Measurements from ENCODE around the gene HES5. TPM values are rescaled to one million over a fixed set of nuclear protein-coding genes. Genes with fewer than 3 reads are reported as not detected.
A peak's percentile ranks its signal among the peaks of the same experiment; 100 is the strongest.

Gene HES5
- polyA plus RNA-seq, 2 donors: 0.71 to 1.5 TPM

GRCh38 chr1:2540816-2541492 lies 10.9 kb upstream of the HES5 start:
- no peaks in the 10 kb centered on the region for H3K9me3 ChIP-seq (ENCODE audit: control insufficient read depth in 2 of 2, insufficient read depth in 1 of 2, low read depth in 1 of 2, low read length in 1 of 2)

GRCh38 chr1:2539312-2539907 lies 9.3 kb upstream of the HES5 start:
- Histone ChIP-seq H3K27ac (ENCODE audit: low read depth in 2 of 2, low read length in 1 of 2) (no peak overlapping the region), H3K36me3 (ENCODE audit: control insufficient read depth in 2 of 2, insufficient read depth in 2 of 2, low read length in 1 of 2) (no peaks in the 10 kb centered on the region), H3K4me1 (ENCODE audit: control insufficient read depth in 2 of 2, insufficient read depth in 2 of 2, low read length in 1 of 2) (peaks cover 6 to 27% of the 10 kb centered on the region in 2 donors), H3K4me3 (ENCODE audit: low read depth in 1 of 2, low read length in 2 of 2) (no peak overlapping the region), H3K9me3 (ENCODE audit: control insufficient read depth in 2 of 2, insufficient read depth in 1 of 2, low read depth in 1 of 2, low read length in 1 of 2) (no peaks in the 10 kb centered on the region), H3K27me3 (ENCODE audit: control insufficient read depth in 1 of 2, insufficient read depth in 2 of 2, low read length in 2 of 2) (no peaks in the 10 kb centered on the region)
- 77 to 82% methylated on average over 12 of the region's 12 CpGs for WGBS, 2 donors

More at GRCh38 chr1:2540816-2541492, 10.9 kb upstream of the HES5 start:
- H3K36me3 ChIP-seq (ENCODE audit: control insufficient read depth in 2 of 2, insufficient read depth in 2 of 2, low read length in 1 of 2): no peaks in the 10 kb centered on the region
- H3K4me1 ChIP-seq (ENCODE audit: control insufficient read depth in 2 of 2, insufficient read depth in 2 of 2, low read length in 1 of 2): peaks cover 0 to 24% of the 10 kb centered on the region in 2 donors
- H3K27me3 ChIP-seq (ENCODE audit: control insufficient read depth in 1 of 2, insufficient read depth in 2 of 2, low read length in 2 of 2): no peaks in the 10 kb centered on the region
- H3K4me3 ChIP-seq (ENCODE audit: low read depth in 1 of 2, low read length in 2 of 2): no peak overlapping the region
- H3K27ac ChIP-seq (ENCODE audit: low read depth in 2 of 2, low read length in 1 of 2): no peak overlapping the region
- WGBS, 2 donors: 11 to 13% methylated on average over 37 to 39 of the region's 39 CpGs

- Histone ChIP-seq H3K4me3 (ENCODE audit: low read depth in 1 of 2, low read length in 2 of 2) (no peak overlapping the region), H3K36me3 (ENCODE audit: control insufficient read depth in 2 of 2, insufficient read depth in 2 of 2, low read length in 1 of 2) (no peaks in the 10 kb centered on the region), H3K27me3 (ENCODE audit: control insufficient read depth in 1 of 2, insufficient read depth in 2 of 2, low read length in 2 of 2) (no peaks in the 10 kb centered on the region), H3K27ac (ENCODE audit: low read depth in 2 of 2, low read length in 1 of 2) (no peak overlapping the region), H3K9me3 (ENCODE audit: control insufficient read depth in 2 of 2, insufficient read depth in 1 of 2, low read depth in 1 of 2, low read length in 1 of 2) (no peaks in the 10 kb centered on the region), H3K4me1 (ENCODE audit: control insufficient read depth in 2 of 2, insufficient read depth in 2 of 2, low read length in 1 of 2) (peaks cover 6 to 26% of the 10 kb centered on the region in 2 donors)
- WGBS, 2 donors: 93% methylated on average over 8 of the region's 8 CpGs
These were observed 8.8 kb upstream of the HES5 start for GRCh38 chr1:2538872-2539271.

- Histone ChIP-seq H3K27me3 (ENCODE audit: control insufficient read depth in 1 of 2, insufficient read depth in 2 of 2, low read length in 2 of 2) (no peaks in the 10 kb centered on the region), H3K9me3 (ENCODE audit: control insufficient read depth in 2 of 2, insufficient read depth in 1 of 2, low read depth in 1 of 2, low read length in 1 of 2) (no peaks in the 10 kb centered on the region), H3K36me3 (ENCODE audit: control insufficient read depth in 2 of 2, insufficient read depth in 2 of 2, low read length in 1 of 2) (no peaks in the 10 kb centered on the region), H3K27ac (ENCODE audit: low read depth in 2 of 2, low read length in 1 of 2) (no peak overlapping the region), H3K4me3 (ENCODE audit: low read depth in 1 of 2, low read length in 2 of 2) (no peak overlapping the region), H3K4me1 (ENCODE audit: control insufficient read depth in 2 of 2, insufficient read depth in 2 of 2, low read length in 1 of 2) (peaks cover 6 to 29% of the 10 kb centered on the region in 2 donors)
- 86 to 88% methylated on average over 4 of the region's 4 CpGs for WGBS, 2 donors
These were observed 8.3 kb upstream of the HES5 start for GRCh38 chr1:2538376-2538775.

GRCh38 chr1:2537784-2538115 lies 7.7 kb upstream of the HES5 start:
- H3K27me3 ChIP-seq (ENCODE audit: control insufficient read depth in 1 of 2, insufficient read depth in 2 of 2, low read length in 2 of 2): no peaks in the 10 kb centered on the region
- peaks cover 6 to 35% of the 10 kb centered on the region in 2 donors for H3K4me1 ChIP-seq (ENCODE audit: control insufficient read depth in 2 of 2, insufficient read depth in 2 of 2, low read length in 1 of 2)
- H3K4me3 ChIP-seq (ENCODE audit: low read depth in 1 of 2, low read length in 2 of 2): no peak overlapping the region
- H3K9me3 ChIP-seq (ENCODE audit: control insufficient read depth in 2 of 2, insufficient read depth in 1 of 2, low read depth in 1 of 2, low read length in 1 of 2): no peaks in the 10 kb centered on the region
- H3K27ac ChIP-seq (ENCODE audit: low read depth in 2 of 2, low read length in 1 of 2): no peak overlapping the region
- 53 to 63% methylated on average over 9 of the region's 9 CpGs for WGBS, 2 donors
- H3K36me3 ChIP-seq (ENCODE audit: control insufficient read depth in 2 of 2, insufficient read depth in 2 of 2, low read length in 1 of 2): no peaks in the 10 kb centered on the region

GRCh38 chr1:2535981-2536380 lies 5.9 kb upstream of the HES5 start:
- WGBS, 2 donors: 80 to 82% methylated on average over 9 of the region's 9 CpGs
- Histone ChIP-seq H3K4me1 (ENCODE audit: control insufficient read depth in 2 of 2, insufficient read depth in 2 of 2, low read length in 1 of 2) (peaks cover 10 to 48% of the 10 kb centered on the region in 2 donors), H3K4me3 (ENCODE audit: low read depth in 1 of 2, low read length in 2 of 2) (no peak overlapping the region), H3K36me3 (ENCODE audit: control insufficient read depth in 2 of 2, insufficient read depth in 2 of 2, low read length in 1 of 2) (no peaks in the 10 kb centered on the region), H3K27me3 (ENCODE audit: control insufficient read depth in 1 of 2, insufficient read depth in 2 of 2, low read length in 2 of 2) (no peaks in the 10 kb centered on the region), H3K27ac (ENCODE audit: low read depth in 2 of 2, low read length in 1 of 2) (no peak overlapping the region), H3K9me3 (ENCODE audit: control insufficient read depth in 2 of 2, insufficient read depth in 1 of 2, low read depth in 1 of 2, low read length in 1 of 2) (no peaks in the 10 kb centered on the region)

GRCh38 chr1:2535455-2535854 lies 5.4 kb upstream of the HES5 start:
- H3K36me3 ChIP-seq (ENCODE audit: control insufficient read depth in 2 of 2, insufficient read depth in 2 of 2, low read length in 1 of 2): no peaks in the 10 kb centered on the region
- peak overlapping the region in 1 of 2 donors; percentile 59 for H3K27ac ChIP-seq (ENCODE audit: low read depth in 2 of 2, low read length in 1 of 2)
- peak overlapping the region in 1 of 2 donors; percentile 13 for H3K4me3 ChIP-seq (ENCODE audit: low read depth in 1 of 2, low read length in 2 of 2)
- no peaks in the 10 kb centered on the region for H3K27me3 ChIP-seq (ENCODE audit: control insufficient read depth in 1 of 2, insufficient read depth in 2 of 2, low read length in 2 of 2)
- H3K9me3 ChIP-seq (ENCODE audit: control insufficient read depth in 2 of 2, insufficient read depth in 1 of 2, low read depth in 1 of 2, low read length in 1 of 2): no peaks in the 10 kb centered on the region
- H3K4me1 ChIP-seq (ENCODE audit: control insufficient read depth in 2 of 2, insufficient read depth in 2 of 2, low read length in 1 of 2): peaks cover 12 to 53% of the 10 kb centered on the region in 2 donors
- WGBS, 2 donors: 47 to 56% methylated on average over 27 of the region's 27 CpGs

- Histone ChIP-seq H3K27ac (ENCODE audit: low read depth in 2 of 2, low read length in 1 of 2) (peak overlapping the region; percentile 25 to 59), H3K9me3 (ENCODE audit: control insufficient read depth in 2 of 2, insufficient read depth in 1 of 2, low read depth in 1 of 2, low read length in 1 of 2) (no peaks in the 10 kb centered on the region), H3K36me3 (ENCODE audit: control insufficient read depth in 2 of 2, insufficient read depth in 2 of 2, low read length in 1 of 2) (no peaks in the 10 kb centered on the region), H3K27me3 (ENCODE audit: control insufficient read depth in 1 of 2, insufficient read depth in 2 of 2, low read length in 2 of 2) (no peaks in the 10 kb centered on the region), H3K4me1 (ENCODE audit: control insufficient read depth in 2 of 2, insufficient read depth in 2 of 2, low read length in 1 of 2) (peaks cover 17 to 53% of the 10 kb centered on the region in 2 donors), H3K4me3 (ENCODE audit: low read depth in 1 of 2, low read length in 2 of 2) (peak overlapping the region in 1 of 2 donors; percentile 13)
- WGBS, 2 donors: 28 to 29% methylated on average over 18 of the region's 18 CpGs
These were observed 4.8 kb upstream of the HES5 start for GRCh38 chr1:2534687-2535441.

GRCh38 chr1:2534315-2534686 lies 4.2 kb upstream of the HES5 start:
- peaks cover 17 to 53% of the 10 kb centered on the region in 2 donors for H3K4me1 ChIP-seq (ENCODE audit: control insufficient read depth in 2 of 2, insufficient read depth in 2 of 2, low read length in 1 of 2)
- H3K27ac ChIP-seq (ENCODE audit: low read depth in 2 of 2, low read length in 1 of 2): peak overlapping the region; percentile 25 to 59
- no peaks in the 10 kb centered on the region for H3K27me3 ChIP-seq (ENCODE audit: control insufficient read depth in 1 of 2, insufficient read depth in 2 of 2, low read length in 2 of 2)
- no peak overlapping the region for H3K4me3 ChIP-seq (ENCODE audit: low read depth in 1 of 2, low read length in 2 of 2)
- H3K9me3 ChIP-seq (ENCODE audit: control insufficient read depth in 2 of 2, insufficient read depth in 1 of 2, low read depth in 1 of 2, low read length in 1 of 2): no peaks in the 10 kb centered on the region
- H3K36me3 ChIP-seq (ENCODE audit: control insufficient read depth in 2 of 2, insufficient read depth in 2 of 2, low read length in 1 of 2): no peaks in the 10 kb centered on the region
- WGBS, 2 donors: 32 to 35% methylated on average over 7 of the region's 7 CpGs
